Neutrophil (primary cell): Measurements from ENCODE around the gene OXT.
"Not testable (repeated sequence)": the region's sequence is repeated elsewhere in the genome, so short reads cannot be mapped to it uniquely, and the experiment has no call there.

Source experiments
- H3K27ac ChIP-seq: fragments of 200-600 bp; sonication (generic); 2 replicates; pipeline ENCODE4 v1.5.1; 2016; ENCODE audit warnings: mild to moderate bottlenecking, moderate library complexity
- H3K27me3 ChIP-seq: fragments of 200-600 bp; sonication (generic); 2 replicates; pipeline ENCODE4 v1.6.0; 2016; ENCODE audit warnings: mild to moderate bottlenecking
- H3K36me3 ChIP-seq: fragments of 200-600 bp; sonication (generic); 2 replicates; pipeline ENCODE4 v1.5.1; 2017
- H3K4me1 ChIP-seq, 2 experiments: fragments of 200-600 bp in 1 of 2; sonication (generic) in 1 of 2; 1 replicate in 1 of 2; 2 replicates in 1 of 2; pipeline versions ENCODE4 v1.5.1 to v1.6.1; 2013 to 2016; ENCODE audit warnings: low read depth in 1 of 2, low read length in 1 of 2, mild to moderate bottlenecking in 1 of 2, moderate library complexity in 1 of 2; ENCODE audit not compliant: control insufficient read depth in 1 of 2, insufficient read depth in 1 of 2
- H3K4me3 ChIP-seq, 2 experiments: fragments of 200-600 bp in 1 of 2; sonication (generic) in 1 of 2; 1 replicate in 1 of 2; 2 replicates in 1 of 2; pipeline ENCODE4 v1.5.1; 2013 to 2016; ENCODE audit warnings: low read depth in 1 of 2, low read length in 1 of 2, mild to moderate bottlenecking in 1 of 2, moderate library complexity in 1 of 2
- H3K9me3 ChIP-seq: fragments of 200-600 bp; sonication (generic); 2 replicates; pipeline ENCODE4 v1.5.1; 2016
- TF ChIP-seq, protein P1 (sequence below): fragments of 200-600 bp; sonication (generic); IDR thresholded peaks from 2 replicates; pipeline ENCODE4 v1.5.1; 2016; ENCODE audit warnings: antibody characterized with exemption

The OXT gene

DNA sequence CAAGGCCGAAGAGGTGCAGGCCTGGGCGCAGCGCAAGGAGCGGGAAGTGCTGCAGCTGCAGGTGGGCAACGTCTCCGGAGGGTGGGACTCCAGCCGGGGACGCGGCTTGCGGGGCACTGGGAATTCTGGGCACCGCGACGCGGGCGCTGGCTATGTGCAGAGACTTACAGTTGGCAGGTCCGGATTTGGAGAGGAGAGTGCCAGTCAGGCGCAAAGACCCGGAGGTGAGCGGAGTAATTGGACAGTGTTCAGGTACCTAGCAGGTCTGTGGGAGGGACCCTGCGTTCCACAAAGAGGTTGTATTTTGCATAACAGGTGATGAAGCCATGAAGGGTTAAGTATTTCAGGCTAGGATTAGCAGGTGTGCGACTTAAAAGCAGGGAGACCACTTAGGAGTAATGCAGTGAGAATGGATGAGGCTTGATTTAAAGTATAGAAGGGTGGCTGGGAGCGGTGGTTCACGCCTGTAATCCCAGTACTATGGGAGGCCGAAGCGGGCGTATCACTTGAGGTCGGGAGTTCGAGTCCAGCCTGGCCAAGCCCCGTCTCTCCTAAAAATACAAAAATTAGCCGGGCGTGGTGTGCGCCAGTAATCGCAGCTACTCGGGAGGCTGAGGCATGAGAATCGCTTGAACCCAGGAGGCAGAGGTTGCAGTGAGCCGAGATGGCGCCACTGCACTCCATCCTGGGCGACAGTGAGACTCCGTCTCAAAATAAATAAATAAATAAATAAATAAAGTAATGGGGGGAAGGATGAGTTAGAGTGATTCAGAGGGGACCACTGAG is 24.6 kb upstream of the OXT start:
- Histone ChIP-seq H3K27me3 (no peaks in the 10 kb centered on the region), H3K36me3 (peaks cover 15% of the 10 kb centered on the region), H3K9me3 (no peaks in the 10 kb centered on the region), H3K27ac (no peak overlapping the region), H3K4me1 (peaks cover 18 to 20% of the 10 kb centered on the region in 2 experiments), H3K4me3 (peak overlapping the region; percentile 73 to 93)
- TF ChIP-seq, protein P1, sequence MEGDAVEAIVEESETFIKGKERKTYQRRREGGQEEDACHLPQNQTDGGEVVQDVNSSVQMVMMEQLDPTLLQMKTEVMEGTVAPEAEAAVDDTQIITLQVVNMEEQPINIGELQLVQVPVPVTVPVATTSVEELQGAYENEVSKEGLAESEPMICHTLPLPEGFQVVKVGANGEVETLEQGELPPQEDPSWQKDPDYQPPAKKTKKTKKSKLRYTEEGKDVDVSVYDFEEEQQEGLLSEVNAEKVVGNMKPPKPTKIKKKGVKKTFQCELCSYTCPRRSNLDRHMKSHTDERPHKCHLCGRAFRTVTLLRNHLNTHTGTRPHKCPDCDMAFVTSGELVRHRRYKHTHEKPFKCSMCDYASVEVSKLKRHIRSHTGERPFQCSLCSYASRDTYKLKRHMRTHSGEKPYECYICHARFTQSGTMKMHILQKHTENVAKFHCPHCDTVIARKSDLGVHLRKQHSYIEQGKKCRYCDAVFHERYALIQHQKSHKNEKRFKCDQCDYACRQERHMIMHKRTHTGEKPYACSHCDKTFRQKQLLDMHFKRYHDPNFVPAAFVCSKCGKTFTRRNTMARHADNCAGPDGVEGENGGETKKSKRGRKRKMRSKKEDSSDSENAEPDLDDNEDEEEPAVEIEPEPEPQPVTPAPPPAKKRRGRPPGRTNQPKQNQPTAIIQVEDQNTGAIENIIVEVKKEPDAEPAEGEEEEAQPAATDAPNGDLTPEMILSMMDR = no peak

DNA sequence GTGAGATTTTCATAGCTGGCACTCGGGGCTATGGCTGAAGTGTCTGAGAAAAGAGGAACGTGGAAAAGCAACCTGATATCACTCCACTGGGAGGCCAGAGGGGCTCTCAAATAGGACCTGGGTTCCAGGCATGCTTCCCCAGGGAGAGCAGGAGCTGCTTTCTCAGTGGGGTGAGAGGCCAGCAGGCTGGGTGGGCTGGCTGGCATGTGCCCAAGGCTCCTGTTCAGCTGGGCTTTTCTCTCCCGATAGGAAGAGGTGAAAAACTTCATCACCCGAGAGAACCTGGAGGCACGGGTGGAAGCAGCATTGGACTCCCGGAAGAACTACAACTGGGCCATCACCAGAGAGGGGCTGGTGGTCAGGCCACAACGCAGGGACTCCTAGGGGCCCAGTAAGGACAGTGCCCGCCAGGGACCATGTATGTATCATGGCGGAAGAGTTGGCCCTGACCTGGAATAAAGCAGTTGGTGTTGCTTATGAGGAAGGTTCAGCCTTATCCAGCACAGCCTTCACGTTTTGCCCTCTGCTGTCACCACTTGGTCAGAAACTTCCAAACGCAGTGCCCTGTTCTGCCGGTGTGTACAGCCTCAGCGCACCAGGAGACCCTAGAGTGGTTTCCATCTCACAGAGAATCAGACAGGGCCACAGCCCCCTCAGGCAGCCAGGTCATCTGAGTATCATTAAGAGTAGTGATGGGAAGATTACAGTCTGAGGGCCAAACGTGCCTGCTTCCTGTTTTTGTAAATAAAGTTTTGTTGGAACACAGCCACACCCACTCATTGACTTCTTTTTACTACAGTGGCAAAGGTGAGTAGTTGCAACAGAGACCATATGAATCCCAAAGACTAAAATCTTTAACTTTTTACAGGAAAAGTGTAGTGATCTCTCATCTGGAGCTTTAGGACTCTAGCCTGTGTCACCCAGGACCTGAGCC is 23.7 kb upstream of the OXT start:
- H3K4me3 ChIP-seq = no peak overlapping the region
- H3K4me1 ChIP-seq = peaks cover 18 to 20% of the 10 kb centered on the region in 2 experiments
- no peaks in the 10 kb centered on the region for H3K27me3 ChIP-seq
- TF ChIP-seq, protein P1 = no peak
- H3K36me3 ChIP-seq = peaks cover 15% of the 10 kb centered on the region
- H3K9me3 ChIP-seq = no peaks in the 10 kb centered on the region
- H3K27ac ChIP-seq = no peak overlapping the region

DNA sequence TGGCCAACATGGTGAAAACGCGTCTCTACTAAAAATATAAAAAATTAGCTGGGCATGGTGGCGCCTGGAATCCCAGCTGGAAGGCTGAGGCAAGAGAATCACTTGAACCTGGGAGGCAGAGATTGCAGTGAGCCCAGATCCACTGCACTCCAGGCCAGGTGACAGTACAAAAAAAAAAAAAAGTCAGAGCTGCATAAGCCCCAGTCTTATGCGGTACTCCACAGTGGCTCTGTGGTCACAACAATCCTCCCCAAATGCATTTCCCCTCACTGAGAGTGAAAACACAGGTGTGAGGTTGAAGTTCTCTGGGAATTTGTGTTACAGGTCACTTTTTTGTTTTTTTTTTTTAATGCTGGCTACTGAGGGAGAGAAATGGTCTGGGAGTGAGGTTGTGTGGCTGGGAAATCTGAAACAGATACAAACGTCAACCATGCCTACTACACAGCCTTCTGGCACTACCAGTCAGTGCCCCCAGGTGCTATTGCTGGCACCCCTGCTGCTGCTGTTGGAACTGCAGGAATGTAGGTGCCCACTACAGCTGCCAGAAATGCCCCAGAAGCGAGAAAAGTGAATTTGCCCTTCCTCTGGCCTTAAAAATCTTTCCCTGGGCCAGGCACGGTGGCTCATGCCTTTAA is 19.9 kb upstream of the OXT start:
- Histone ChIP-seq H3K27ac (no peak overlapping the region), H3K9me3 (no peaks in the 10 kb centered on the region), H3K27me3 (no peaks in the 10 kb centered on the region), H3K36me3 (peaks cover 15% of the 10 kb centered on the region), H3K4me3 (no peak overlapping the region), H3K4me1 (peaks cover 6% of the 10 kb centered on the region in 2 experiments)
- TF ChIP-seq, protein P1 = no peak

DNA sequence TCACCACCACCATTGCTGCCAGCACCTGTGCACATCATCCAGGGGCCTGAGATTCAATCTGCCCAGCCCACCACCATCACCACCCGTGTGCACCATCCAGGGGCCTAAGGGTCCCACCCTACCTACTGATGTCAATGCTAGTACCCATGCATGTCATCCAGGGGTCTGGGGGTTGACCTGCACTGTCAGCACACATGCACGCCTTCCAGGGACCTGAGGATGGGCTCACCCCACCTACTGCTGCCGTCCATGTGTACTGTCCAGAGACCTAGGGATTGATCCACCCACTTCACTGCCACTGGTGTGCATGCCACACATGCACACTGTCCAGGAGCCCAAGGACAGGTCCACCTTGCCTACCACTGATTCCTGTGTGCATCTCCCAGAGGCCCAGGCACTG is 11.9 kb upstream of the OXT start:
- no peaks in the 10 kb centered on the region for H3K4me1 ChIP-seq
- H3K27me3 ChIP-seq = peaks cover 6% of the 10 kb centered on the region
- H3K4me3 ChIP-seq = no peak overlapping the region
- H3K9me3 ChIP-seq = no peaks in the 10 kb centered on the region
- TF ChIP-seq, protein P1 = no peak
- no peak overlapping the region for H3K27ac ChIP-seq
- H3K36me3 ChIP-seq = no peaks in the 10 kb centered on the region

DNA sequence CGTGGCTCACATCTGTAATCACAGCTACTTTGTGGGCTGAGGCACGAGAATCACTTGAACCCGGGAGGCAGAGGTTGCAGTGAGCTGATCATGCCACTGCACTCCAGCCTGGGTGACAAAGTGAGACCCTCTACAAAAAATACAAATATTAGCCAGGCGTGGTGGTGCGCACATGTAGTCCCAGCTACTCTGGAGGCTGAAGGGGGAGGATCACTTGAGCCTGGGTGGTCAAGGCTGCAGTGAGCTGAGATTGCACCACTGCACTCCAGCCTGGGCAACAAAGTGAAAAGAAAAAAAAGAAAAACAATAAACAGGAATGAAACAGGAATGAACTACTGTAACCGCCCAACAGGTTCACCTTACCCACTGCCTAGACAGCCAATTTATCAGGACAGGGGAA is 7.3 kb upstream of the OXT start:
- H3K27ac ChIP-seq, H3K36me3 ChIP-seq, H3K4me1 ChIP-seq, H3K9me3 ChIP-seq, H3K4me3 ChIP-seq: not testable (repeated sequence)
- H3K27me3 ChIP-seq = peaks cover 40% of the 10 kb centered on the region
